ENCODE results near the gene UBALD1.
A peak's percentile ranks its signal among the peaks of the same experiment; 100 is the strongest.

UBALD1 gene

DNA sequence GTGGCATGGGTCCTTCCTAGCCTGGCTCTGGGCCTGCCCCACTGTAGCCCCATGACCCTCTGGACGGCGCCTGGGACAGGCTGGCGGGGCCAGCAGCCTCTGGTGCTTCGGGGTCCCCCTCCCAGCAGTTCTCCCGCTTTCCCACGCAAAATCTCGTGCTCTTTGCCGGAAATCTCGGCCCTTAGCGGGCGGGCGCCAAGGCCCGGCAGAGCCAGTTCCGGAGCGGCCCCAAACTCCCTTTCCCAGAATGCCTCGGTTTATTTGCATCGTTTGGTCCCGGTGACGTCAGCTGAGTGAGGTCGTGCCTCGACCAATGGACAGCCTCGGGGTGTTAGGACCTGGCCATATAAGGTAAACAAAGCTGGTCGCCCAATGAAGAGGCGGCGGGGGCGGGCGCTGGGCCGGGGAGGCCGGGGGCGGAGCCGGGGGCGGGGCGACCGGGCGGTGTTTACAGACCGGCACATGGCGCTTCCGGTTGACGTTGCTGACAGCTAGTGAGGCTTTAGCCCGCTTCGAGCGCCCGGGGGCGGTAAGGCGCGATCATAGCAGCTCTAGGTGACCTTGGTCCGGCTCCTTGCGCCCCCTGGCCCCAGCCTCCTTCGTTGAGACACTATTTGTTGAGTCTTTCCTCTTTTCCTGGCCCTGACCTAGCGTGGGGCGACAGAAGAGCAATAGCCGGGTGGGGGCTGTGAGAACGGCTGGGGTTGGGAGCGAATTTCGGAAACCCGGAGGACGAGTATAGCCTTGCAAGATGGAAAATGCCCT lies 1.5 kb upstream of the UBALD1 start:
- peak; percentile 98 for DNase-seq (ENCODE audit: low read depth)

DNA sequence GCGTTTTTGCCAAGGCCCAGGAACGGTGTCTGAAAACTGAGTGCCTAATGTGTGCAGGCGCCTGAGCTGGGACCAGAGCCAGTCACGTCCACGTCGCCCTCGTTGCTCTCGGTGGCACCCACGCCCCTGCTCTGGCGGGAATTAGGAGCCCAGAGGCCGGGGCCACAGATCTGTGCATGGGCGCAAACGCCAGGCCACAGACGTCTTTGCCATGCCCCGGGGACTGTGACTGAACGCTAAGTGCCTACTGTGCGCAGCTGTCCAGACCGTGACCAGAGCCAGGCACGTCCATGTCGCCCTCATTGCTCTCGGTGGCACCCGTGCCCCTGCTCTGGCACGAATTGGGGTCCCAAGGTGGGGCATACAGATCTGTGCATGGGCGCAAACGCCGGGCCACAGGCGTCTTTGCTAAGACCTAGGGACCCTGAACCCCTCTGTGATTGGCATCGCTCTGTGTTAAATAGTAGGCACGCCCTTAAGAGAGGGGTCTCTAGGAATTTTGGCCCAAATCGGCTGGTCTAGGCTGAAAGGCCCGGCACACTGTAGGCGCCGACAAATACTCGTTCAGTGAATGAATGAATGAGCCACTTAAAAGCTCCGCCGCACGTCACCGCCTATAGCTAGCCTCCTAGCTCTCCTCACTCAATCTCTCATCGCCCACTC lies 827 bp upstream of the UBALD1 start:
- DNase-seq (ENCODE audit: low read depth): no peak

DNA sequence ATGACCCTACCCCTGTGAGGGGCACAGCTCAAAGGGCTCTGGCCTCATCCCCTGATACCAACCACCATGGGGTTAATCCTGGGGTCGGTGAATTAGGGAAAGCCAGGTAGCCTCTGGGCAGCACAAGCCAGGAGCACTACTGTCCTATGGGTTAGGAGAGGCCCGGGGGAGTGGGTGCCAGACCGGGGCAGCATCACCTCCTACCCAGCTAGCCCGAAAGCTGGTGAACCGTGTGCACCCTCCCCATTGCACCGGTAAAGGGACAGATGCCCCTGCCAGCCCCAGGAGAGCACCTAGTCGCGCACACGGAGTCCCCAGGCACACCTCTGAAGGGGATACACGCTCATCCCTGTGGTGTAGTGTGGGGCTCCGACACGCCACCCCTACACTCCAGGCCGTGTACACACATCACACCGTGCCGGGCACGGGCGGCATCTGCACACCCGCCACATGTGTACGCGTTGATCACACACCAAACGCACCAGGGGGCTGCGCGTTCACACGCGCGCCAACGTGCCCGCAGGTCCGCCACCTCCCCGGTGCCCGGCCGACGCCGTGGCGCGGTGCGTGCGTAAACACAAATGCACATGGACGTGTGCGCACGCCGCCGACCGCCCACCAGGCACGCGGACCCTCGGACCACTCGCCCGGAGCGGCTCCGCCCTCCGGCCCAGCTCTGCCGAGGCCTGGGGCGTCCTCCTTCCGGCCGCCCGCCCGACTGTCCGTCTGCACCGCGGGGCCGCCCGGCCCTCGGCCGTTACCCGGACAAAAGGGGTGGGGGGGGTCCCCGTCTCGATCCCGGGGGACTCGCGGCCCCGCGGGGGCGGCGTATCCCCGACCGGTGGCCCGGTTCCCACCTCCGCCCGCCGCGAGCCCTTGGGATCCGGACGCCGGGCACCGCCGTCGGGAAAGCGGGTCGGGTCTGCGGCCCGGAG lies 785 bp downstream of the UBALD1 start:
- no peak for DNase-seq (ENCODE audit: low read depth)

DNA sequence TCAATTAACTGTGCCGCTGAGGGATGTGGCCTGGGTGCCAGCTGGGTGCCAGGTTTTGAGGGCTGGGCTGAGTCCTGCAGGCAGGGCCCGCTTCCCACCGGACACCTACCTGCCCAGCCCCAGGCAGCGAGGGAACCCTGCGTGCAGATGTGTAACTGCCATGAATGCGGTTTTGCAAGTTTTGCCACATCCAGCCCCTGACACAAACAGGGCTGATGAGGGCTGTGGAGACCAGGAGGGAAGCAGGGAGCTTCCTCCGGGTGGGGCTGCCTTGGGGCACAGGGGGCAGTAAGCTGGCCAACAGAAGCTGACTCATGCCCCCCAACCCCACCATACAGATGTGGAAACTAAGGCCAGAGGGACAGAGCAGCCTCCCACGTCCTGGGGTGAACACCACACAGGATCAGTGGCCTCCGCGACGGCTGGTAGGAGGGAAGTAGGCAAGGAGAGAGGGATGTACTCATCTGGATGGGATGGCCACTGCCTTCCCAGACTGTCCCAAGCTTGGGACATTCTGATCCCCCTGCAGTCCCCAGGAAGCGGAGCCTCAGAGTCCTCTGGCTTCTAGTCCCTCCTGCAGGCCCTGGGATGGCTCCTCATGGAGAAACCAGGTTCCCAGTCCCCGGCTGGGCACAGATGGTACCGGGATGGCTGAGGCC lies 1.6 kb downstream of the UBALD1 start:
- no peak for DNase-seq (ENCODE audit: low read depth)

DNA sequence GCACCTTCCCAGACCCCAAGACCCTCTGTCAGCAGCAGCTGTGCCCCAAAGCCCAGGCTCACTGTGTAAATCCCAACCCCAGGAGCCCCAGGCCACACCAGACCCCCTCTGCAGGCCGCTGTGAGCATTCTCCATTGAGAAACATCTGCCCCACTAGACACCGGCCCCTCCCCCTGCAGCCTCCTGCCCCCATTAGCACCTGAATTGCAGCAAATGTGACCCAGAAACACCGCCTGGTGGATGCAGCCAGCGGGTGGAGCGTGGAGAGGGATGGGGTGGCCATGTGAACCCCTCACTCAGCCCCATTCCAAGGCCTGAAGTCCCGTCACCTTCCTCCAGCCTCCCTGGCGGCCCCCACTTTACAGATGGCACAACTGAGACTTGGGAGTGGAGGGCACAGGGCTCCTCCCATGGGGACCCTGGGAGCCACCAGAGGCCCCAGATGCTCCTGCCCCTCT lies 2.2 kb downstream of the UBALD1 start:
- no peak for DNase-seq (ENCODE audit: low read depth)

DNA sequence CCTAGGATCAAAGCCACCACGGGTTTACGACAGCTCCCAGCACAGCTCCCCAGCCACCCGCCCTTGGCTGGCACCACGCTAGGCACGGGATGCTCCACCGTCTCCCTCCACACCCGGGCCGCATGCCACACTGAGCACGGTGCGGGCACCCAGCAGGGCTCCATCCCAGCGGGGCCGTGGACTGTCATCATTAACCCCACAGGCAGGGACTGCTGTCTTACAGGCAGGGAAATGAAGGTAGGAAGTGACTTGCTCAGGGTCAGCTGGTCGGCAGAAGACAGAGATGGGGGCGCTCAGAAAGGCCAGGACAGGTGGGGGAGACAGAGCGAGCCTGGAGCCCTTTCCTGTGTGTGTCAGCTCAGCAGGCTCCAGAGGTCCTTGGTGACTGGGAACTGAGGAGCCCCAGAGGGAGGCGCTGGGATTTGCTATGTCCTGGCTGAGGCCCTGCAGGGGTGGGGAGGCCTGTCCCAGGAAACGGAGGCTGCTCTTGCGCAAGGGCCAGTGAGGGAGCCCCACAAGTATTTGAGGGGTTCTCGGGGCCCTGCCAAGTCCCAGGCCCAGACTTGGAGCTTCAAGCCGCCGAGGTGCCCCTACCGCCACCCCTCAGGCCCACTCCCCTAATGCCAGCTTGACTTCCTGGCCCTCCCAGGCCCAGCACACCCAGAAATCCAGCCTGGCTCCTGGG lies 3.2 kb downstream of the UBALD1 start:
- DNase-seq (ENCODE audit: low read depth): no peak

DNA sequence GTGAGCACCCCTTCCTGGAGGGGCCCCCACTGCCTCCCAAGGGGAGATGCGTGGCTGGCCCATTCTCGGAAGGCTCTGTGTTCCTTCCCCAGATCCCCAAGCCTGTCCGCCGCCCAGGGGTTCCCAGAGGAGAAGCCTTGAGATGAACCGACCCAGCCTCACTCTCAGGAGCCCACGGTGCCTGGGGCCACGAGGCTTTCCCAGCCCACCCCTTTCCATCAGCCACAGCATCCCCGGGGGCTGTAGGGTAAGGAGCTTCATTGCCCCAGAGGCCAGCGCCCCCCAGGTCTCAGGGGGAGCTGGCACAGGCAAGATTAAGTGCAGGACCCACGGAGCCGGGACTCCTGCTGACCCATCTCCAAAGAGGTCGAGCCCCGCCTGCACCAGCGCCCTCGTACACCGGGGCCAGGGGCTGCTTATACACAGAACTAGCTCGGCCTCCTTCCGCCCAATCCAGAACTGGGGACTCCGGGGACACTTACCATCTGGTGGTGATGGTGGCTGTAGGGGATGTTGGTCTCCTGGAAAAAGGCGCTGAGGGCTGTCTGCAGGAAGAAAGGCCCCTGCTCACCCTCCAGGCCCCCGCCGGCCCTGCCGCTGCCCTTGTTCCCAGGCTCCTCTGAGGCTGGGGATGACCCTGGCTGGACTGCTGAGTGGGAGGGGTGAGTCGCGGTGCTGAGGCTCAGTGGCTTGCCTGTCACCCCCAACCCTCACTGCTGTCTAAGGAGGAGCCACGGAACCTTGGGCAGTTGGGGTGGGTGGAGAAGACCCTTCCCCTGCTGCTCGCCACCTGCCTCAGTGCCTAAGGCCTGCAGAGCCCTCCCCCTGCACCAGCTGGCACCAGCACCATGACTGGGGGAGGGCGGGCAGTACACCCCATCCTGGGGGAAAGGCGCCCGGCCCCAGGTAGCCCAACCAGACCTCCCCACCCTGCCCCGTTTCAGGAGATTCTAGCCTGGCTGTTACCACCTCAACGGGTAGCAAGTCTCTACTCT lies 4.4 kb downstream of the UBALD1 start:
- no peak for DNase-seq (ENCODE audit: low read depth)

DNA sequence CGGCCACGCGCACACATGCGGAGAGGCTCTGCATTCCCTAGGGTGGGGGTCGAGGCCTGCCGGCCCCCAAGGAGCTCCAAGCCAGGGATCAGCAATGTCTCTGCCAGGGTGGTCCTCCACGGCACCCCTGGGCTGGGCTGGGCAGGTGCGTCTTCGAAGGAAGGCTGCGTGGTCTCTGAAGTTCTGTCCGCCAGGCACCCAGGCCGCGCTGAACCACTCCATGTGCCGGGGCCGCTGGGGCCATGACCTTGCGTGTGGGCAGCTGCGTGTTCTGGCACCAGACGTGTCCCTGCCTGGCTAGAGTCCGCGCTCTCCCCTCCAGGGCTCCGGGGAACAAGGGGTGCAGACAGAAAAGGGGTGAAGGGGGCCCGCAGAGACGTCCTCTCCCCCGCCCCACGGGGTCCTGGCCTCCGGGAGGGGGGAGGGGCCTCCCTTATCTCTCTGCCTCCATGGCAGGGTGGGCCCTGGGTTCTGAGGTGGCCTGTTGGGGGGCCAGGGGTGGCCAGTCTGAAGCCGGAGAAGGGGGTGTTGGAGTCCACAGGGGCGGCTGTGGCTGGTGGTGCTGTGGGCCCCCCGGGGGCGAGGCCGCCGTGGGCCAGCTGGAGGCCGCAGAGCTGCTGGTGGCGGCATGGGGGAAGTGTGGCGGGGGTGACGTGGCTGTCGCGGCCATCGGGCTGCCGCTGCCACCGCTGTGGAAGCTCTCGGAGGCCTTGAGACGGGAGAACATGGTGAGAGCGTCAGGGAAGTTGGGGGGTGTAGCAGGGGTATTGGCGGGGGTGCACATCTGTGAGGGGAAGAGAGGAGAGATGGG lies 5.3 kb downstream of the UBALD1 start:
- DNase-seq (ENCODE audit: low read depth): no peak

DNA sequence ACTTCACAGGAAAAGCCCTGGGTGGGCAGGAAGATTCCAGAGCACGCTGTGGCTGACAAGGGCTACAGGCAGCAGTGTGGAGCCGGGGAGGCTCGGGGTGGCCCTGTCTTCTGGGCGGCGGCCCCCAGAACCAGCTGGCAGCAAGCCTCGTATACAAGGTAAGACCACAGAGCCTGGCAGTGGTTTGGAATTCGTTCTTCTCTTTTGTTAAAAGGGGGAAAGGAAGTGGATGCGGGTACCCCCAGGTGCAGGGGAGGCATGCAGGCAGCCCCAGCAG lies 6.0 kb downstream of the UBALD1 start:
- DNase-seq (ENCODE audit: low read depth): no peak

DNA sequence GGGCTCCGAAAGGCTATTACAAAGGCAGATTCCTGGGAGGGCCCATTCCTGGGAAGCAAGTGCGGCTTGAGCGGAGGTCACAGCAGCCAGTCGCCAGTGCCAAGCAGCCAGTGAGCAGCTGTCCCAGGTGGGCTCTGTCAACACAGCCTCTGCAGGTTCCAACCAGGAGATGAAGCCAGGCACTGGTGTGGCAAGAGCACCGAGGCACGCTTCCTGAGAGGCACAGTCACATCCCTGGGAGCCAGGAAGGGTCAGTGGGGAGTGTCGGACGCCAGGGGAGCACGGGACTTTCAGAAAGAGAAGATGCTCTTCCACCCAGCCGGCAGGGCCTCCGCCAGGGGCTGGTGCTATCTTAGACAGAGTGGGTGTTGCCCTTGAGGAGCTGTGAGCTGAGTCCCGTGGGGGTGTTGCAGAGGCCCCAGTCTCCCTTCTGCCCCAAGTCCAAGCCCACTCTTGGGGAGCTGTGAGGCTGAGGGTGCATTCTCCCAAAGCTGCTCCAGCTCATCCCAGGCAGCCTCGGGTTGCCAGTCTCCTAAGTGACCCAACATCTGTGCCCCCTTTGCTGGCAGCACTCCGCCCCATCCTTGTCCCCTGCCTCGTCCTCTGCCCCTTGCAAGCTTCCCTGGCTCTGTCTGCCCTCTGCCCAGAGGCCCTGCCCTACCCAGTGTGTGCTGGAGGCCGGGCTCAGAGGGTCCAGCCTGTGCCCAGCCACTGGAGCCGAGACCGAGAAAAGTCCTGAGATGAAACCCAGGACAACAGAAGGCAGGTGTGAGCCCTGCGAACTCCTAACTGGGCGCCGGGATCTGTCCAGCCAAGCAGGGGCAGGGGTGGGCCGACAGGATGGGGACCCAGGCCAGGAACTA lies 6.6 kb downstream of the UBALD1 start:
- DNase-seq (ENCODE audit: low read depth): no peak

DNA sequence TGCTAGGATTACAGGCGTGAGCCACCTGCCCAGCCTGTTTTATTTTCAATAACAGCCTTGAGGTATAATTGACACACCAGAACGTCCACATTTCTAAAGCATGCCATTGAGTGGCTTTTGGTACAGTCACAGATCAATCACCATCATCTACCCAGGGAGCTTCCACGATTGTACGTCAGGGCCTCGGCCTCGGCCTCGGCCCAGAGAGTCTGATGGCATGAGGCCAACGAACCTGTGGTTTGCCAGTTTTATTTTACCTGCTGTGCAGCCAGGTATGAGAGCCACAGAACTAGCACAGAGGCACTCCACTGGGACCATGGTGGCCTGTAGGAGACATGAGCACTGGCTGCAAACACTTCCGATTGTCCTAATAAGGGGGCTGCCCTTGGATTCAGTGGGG lies 8.3 kb downstream of the UBALD1 start:
- DNase-seq (ENCODE audit: low read depth): no peak

DNA sequence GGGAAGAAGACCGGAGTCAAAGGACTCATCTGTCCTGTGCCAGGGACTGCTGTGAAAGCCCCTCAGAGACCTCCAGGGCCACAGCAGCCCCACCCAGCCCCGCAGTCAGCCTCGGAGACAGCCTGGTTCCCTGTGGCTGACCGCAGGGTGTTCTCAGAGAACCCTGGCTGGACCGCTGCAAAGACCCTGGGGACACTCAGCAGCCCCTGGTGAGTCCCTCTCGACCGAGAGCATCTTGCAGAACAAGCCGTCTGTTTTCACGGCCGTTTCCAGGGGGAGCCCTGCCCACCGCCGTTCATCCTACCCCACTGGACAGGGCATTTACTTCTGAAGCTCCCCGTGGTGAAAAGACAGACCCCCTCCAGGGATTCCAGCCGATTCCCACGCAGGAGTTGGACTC lies 10.3 kb downstream of the UBALD1 start:
- DNase-seq (ENCODE audit: low read depth): no peak

DNA sequence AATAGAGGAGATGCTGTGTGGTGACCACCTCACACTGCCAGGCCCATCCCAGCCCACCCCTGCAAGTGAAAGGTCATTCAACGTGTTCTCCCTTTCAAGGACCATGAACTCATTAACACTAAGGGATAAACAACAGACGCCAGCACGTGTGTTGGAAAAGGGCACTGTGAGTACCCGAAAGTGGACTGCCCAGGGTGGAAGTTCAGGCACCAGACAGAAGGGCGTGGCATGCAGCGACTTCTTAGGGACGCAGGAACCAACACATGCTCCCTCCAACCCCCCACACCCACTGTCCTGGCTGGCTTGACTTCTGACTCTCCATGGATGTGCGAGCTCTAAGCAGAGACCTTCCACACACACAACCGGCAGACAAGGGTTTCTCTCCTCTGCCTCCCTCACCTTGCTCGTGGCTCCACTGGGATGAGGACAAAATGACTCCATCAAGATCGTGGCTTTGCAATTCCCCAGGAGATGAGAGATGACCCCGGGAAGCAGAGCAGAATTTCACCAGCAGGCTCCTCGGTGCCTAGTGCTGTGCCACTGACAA lies 11.0 kb downstream of the UBALD1 start:
- no peak for DNase-seq (ENCODE audit: low read depth)

DNA sequence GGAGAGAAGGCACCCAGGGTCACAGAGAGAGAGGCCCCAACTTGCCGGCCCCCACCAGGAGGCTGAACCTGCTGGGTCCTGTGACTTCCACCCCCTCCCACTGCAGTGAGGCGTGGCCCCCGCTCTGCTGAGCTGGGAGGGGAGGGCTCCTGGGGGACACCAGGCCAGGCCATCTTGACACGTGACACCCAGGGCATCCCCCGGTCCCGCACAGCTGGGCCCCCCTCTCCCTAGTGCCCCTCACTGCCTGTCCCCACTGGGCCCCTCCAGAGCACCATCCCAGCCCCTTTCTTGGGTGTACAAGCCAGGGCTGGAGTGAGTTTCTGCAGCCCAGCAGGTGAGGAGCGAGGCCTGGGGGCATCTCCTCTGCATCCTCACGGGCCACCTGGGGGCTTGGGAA lies 12.4 kb downstream of the UBALD1 start:
- no peak for DNase-seq (ENCODE audit: low read depth)

DNA sequence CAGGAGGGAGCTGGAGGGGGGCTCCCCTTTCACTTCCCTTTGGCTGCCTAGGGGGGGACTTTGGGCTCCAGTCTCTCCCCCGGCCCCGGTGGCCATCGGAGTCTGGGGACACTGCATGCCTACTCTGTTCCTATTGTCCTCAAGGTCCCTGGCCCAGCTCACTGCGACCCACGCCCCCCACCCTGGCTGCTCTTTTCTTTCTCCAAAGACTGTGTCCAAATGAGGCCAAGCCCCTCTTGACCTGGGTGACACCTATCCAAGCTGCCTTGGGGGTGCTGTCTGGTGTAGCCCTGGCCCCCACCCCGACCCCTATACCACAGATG lies 12.9 kb downstream of the UBALD1 start:
- DNase-seq (ENCODE audit: low read depth): no peak

DNA sequence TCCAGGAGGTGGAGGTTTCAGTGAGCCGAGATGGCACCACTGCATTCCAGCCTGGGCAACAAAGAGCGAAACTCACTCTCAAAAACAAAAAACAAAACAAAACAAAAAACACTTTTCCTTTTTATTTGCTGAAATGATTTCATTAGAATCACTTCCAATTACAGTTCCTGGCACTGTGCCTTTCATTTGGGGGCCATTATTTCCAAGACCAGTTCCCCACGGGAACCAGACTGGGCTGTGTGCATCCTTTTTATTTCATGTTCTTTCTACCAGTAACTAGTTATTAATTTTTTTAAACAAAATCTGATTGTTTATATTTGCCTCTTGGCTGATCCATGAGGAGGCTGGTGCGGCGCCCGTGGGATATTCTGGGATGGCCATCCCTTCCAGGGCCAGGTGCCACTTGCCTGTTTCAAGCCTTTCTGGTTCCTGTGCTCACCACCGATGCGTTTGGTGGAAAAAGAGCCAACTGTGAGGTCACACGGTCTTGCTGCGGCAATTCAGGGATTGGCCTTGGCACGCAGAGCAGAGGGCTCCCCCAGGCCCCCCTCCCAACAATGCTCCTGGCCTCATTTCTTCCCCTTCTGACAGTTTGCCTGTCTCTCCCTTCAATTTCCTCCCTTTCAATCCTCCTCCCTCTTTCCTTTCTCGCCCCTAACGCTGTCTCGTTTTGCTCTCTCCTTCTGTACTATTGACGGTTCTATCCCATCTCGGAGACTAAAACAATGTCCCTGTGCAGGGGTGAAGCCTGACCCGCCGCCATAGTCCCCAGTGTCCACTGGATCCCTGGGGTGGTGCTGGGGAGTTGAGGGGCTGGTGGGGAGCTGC lies 13.4 kb downstream of the UBALD1 start:
- no peak for DNase-seq (ENCODE audit: low read depth)

DNA sequence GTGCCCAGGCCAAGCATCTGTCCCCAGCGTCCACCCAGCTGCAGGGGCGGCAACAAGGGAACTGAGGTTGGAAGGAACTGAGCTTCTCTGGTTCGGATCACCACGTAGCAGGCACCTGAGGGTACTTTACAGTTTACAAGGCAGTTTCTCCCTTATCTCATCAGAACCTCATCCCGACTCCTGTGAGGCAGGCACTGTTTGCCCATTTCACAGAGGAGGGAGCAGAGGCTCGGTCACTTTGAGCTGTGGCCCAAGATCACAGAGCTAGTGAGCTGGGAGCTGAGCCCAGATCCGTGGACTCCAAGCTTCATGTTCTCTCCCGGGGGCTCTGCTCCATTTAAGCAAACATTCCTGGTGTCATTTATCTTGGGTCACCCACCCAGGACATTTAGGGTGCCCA lies 15.1 kb downstream of the UBALD1 start:
- no peak for DNase-seq (ENCODE audit: low read depth)

DNA sequence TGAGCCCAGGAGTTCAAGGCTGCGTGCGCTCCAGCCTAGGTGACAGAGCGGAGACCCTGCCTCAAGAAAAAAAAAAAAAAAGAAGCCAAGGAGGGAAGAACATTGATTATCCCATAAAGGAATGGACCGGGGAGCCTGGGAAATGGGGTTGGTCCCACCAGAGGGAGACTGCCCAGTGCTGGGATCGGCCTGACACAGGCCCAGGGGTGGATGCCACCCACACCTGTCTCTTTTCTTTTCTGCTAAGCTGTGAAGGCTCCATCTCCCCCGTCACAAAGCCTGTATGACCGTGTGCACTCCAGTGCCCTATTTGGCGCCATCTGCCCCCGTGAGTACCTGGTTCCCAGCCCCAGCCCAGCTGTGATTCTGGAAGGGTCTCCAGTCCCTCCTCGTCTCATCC lies 15.7 kb downstream of the UBALD1 start:
- no peak for DNase-seq (ENCODE audit: low read depth)
